Fibroblast of lung (primary cell): Measurements from ENCODE around the gene HSF2BP. TPM values are rescaled to one million over a fixed set of nuclear protein-coding genes. Genes with fewer than 3 reads are reported as not detected.

Experiments
- DNase-seq, 2 donors: peaks; one replicate each; pipeline versions ENCODE4 v3.0.0 to v3.0.0-alpha.2; 2010; ENCODE audit warnings: low read depth in 2 of 2
- H2AFZ ChIP-seq: 2 replicates; pipeline ENCODE4 v1.5.1; 2012; ENCODE audit warnings: low read length, control low read depth, inconsistent platforms
- H3K27ac ChIP-seq: 2 replicates; pipeline ENCODE4 v1.5.1; 2011; ENCODE audit warnings: low read length, control low read depth; ENCODE audit not compliant: insufficient read depth
- H3K27me3 ChIP-seq: 2 replicates; pipeline ENCODE4 v1.5.1; 2011; ENCODE audit warnings: mild to moderate bottlenecking, low read length; ENCODE audit not compliant: control insufficient read depth, insufficient read depth
- H3K36me3 ChIP-seq: 2 replicates; pipeline ENCODE4 v1.5.1; 2011; ENCODE audit warnings: low read length; ENCODE audit not compliant: control insufficient read depth, insufficient read depth
- H3K4me1 ChIP-seq: 2 replicates; pipeline ENCODE4 v1.5.1; 2011; ENCODE audit warnings: low read length; ENCODE audit not compliant: control insufficient read depth, insufficient read depth; ENCODE audit errors: extremely low read depth
- H3K4me2 ChIP-seq: 2 replicates; pipeline ENCODE4 v1.5.1; 2011; ENCODE audit warnings: low read length, control low read depth; ENCODE audit not compliant: insufficient read depth; ENCODE audit errors: extremely low read depth
- H3K4me3 ChIP-seq, 4 experiments: fragments of 200-600 bp in 1 of 4; sonication (generic) in 1 of 4; replicated peaks in 1 of 4; 2 replicates each; pipeline ENCODE4 v1.5.1; 2011 to 2016; ENCODE audit warnings: low read length in 4 of 4, low read depth in 3 of 4, mild to moderate bottlenecking in 3 of 4, control low read depth in 2 of 4, inconsistent platforms in 1 of 4, mixed read lengths in 1 of 4; ENCODE audit not compliant: insufficient read depth in 1 of 4; ENCODE audit errors: control extremely low read depth in 1 of 4
- H3K79me2 ChIP-seq: 2 replicates; pipeline ENCODE4 v1.5.1; 2012; ENCODE audit warnings: mild to moderate bottlenecking, low read length, inconsistent platforms; ENCODE audit not compliant: control insufficient read depth, insufficient read depth
- H3K9ac ChIP-seq: 2 replicates; pipeline ENCODE4 v1.5.1; 2011; ENCODE audit warnings: mild to moderate bottlenecking, low read length, control low read depth; ENCODE audit not compliant: insufficient read depth
- H3K9me3 ChIP-seq: 2 replicates; pipeline ENCODE4 v1.5.1; 2012; ENCODE audit warnings: low read depth, low read length; ENCODE audit not compliant: control insufficient read depth, insufficient read depth
- H4K20me1 ChIP-seq: 2 replicates; pipeline ENCODE4 v1.5.1; 2011; ENCODE audit warnings: low read length; ENCODE audit not compliant: control insufficient read depth, insufficient read depth; ENCODE audit errors: extremely low read depth
- EZH2 ChIP-seq: IDR thresholded peaks from 2 replicates; pipeline ENCODE4 v1.5.1; 2012; ENCODE audit warnings: low read length, control low read depth, mild to moderate bottlenecking; ENCODE audit errors: missing control alignments
- polyA plus RNA-seq, 2 donors: library from polyadenylated mRNA; depleted of rRNA in 1 of 2; stranded (reverse) in 1 of 2; unstranded in 1 of 2; fragments of >200 nt; gene quantifications; 2 replicates each; pipeline ENCODE4 v1.2.1, GENCODE V29; 2011 to 2012; ENCODE audit warnings: missing spikeins in 1 of 2
- total RNA-seq: library from RNA; depleted of rRNA; stranded (reverse); fragments of >200 nt; gene quantifications from 2 replicates; pipeline ENCODE4 v1.2.1, GENCODE V29; 2014
- TF ChIP-seq, protein P1 (sequence below), 2 donors: IDR thresholded peaks in 1 of 2; conservative IDR thresholded peaks in 1 of 2; 1 replicate in 1 of 2; 2 replicates in 1 of 2; pipeline ENCODE4 v1.5.1; 2011 to 2012; ENCODE audit warnings: low read length in 2 of 2, control low read depth in 1 of 2, inconsistent platforms in 1 of 2, low read depth in 1 of 2, mild to moderate bottlenecking in 1 of 2

HSF2BP gene
- total and polyA plus RNA-seq, 2 donors (not counting 1 experiment from before 2014, with no cell fraction given): 0.70 to 1.2 TPM

GRCh38 chr21:43585924-43586413, 73.3 kb downstream of the HSF2BP start:
- Histone ChIP-seq H3K9ac (no peak overlapping the region), H3K27me3 (no peaks in the 10 kb centered on the region), H3K4me1 (peaks cover 6% of the 10 kb centered on the region), H3K4me2 (peak overlapping the region; percentile 40), H4K20me1 (no peaks in the 10 kb centered on the region), H3K9me3 (no peaks in the 10 kb centered on the region), H3K36me3 (no peaks in the 10 kb centered on the region), H3K79me2 (no peaks in the 10 kb centered on the region), H3K27ac (peak overlapping the region; percentile 51), H2AFZ (no peak overlapping the region), H3K4me3 (no peak overlapping the region)
- DNase-seq: peak; percentile 98 to 100
- TF ChIP-seq EZH2: no peak
- TF ChIP-seq, protein P1, sequence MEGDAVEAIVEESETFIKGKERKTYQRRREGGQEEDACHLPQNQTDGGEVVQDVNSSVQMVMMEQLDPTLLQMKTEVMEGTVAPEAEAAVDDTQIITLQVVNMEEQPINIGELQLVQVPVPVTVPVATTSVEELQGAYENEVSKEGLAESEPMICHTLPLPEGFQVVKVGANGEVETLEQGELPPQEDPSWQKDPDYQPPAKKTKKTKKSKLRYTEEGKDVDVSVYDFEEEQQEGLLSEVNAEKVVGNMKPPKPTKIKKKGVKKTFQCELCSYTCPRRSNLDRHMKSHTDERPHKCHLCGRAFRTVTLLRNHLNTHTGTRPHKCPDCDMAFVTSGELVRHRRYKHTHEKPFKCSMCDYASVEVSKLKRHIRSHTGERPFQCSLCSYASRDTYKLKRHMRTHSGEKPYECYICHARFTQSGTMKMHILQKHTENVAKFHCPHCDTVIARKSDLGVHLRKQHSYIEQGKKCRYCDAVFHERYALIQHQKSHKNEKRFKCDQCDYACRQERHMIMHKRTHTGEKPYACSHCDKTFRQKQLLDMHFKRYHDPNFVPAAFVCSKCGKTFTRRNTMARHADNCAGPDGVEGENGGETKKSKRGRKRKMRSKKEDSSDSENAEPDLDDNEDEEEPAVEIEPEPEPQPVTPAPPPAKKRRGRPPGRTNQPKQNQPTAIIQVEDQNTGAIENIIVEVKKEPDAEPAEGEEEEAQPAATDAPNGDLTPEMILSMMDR (conservative IDR thresholded peaks at IDR 0.05 in 1 of 2, IDR thresholded peaks at IDR 0.05 in 1 of 2; ENCODE audit: low read depth in 1 of 2, low read length in 2 of 2): no peak

GRCh38 chr21:43585514-43585913, 73.8 kb downstream of the HSF2BP start:
- Histone ChIP-seq H3K9ac (no peak overlapping the region), H2AFZ (no peak overlapping the region), H3K9me3 (no peaks in the 10 kb centered on the region), H3K4me2 (peak overlapping the region; percentile 40), H4K20me1 (no peaks in the 10 kb centered on the region), H3K36me3 (no peaks in the 10 kb centered on the region), H3K4me3 (no peak overlapping the region), H3K4me1 (peaks cover 6% of the 10 kb centered on the region), H3K27ac (peak overlapping the region; percentile 51), H3K79me2 (no peaks in the 10 kb centered on the region), H3K27me3 (no peaks in the 10 kb centered on the region)
- TF ChIP-seq EZH2: no peak
- TF ChIP-seq, protein P1 (conservative IDR thresholded peaks at IDR 0.05 in 1 of 2, IDR thresholded peaks at IDR 0.05 in 1 of 2; ENCODE audit: low read depth in 1 of 2, low read length in 2 of 2): no peak
- DNase-seq: no peak

DNA sequence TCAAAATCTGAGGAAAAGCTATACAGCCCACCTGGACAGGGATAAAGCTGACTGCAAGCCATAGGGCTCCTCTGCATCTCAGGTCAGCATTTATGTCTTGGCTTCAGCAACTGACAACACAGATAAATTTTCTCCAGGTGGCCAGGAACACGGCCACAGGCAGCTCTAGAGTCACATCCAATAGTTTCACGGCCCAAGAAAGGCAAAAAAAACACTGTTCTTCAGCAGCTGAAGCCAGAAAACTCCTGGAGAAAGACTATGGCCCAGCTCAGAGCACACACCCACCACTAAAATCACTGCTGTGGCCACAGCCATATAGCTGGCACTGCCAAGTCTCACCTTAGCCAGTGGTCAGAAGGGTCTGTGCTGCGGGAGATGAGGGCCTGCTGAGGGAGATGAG, 77.8 kb downstream of the HSF2BP start:
- Histone ChIP-seq H3K4me3 (no peak overlapping the region), H3K9me3 (no peaks in the 10 kb centered on the region), H2AFZ (no peak overlapping the region), H3K27me3 (no peaks in the 10 kb centered on the region), H3K4me2 (no peak overlapping the region), H3K79me2 (no peaks in the 10 kb centered on the region), H3K36me3 (no peaks in the 10 kb centered on the region), H4K20me1 (no peaks in the 10 kb centered on the region), H3K9ac (no peak overlapping the region), H3K4me1 (peaks cover 3% of the 10 kb centered on the region), H3K27ac (no peak overlapping the region)
- DNase-seq: no peak
- TF ChIP-seq, protein P1 (conservative IDR thresholded peaks at IDR 0.05 in 1 of 2, IDR thresholded peaks at IDR 0.05 in 1 of 2; ENCODE audit: low read depth in 1 of 2, low read length in 2 of 2): no peak
- TF ChIP-seq EZH2: no peak
